Jurkat, Clone E6-1 (cell line): Measurements from ENCODE around the gene GRK5.

ENCODE experiments used
- DNase-seq: peaks from one replicate; pipeline ENCODE4 v3.0.0-alpha.2; 2011; ENCODE audit warnings: low read depth, low spot score
- H3K4me3 ChIP-seq: 2 replicates; pipeline ENCODE4 v1.5.1; 2011; ENCODE audit warnings: mild to moderate bottlenecking, low read length, control low read depth, moderate library complexity

The GRK5 gene

GRCh38 chr10:119285495-119286267 is 78.3 kb downstream of the GRK5 start:
- no peak overlapping the region for H3K4me3 ChIP-seq
- no peak for DNase-seq

- no peak for DNase-seq
These were observed 79.1 kb downstream of the GRK5 start for GRCh38 chr10:119286516-119286915.

GRCh38 chr10:119286983-119287633 is 79.7 kb downstream of the GRK5 start:
- no peak overlapping the region for H3K4me3 ChIP-seq
- DNase-seq: no peak

More at GRCh38 chr10:119286516-119286915, 79.1 kb downstream of the GRK5 start:
- no peak overlapping the region for H3K4me3 ChIP-seq

- H3K4me3 ChIP-seq: no peak overlapping the region
- no peak for DNase-seq
These were observed 81.2 kb downstream of the GRK5 start for GRCh38 chr10:119288574-119289001.

- no peak overlapping the region for H3K4me3 ChIP-seq
- DNase-seq: no peak
These were observed 82.0 kb downstream of the GRK5 start for GRCh38 chr10:119289227-119289920.

DNA sequence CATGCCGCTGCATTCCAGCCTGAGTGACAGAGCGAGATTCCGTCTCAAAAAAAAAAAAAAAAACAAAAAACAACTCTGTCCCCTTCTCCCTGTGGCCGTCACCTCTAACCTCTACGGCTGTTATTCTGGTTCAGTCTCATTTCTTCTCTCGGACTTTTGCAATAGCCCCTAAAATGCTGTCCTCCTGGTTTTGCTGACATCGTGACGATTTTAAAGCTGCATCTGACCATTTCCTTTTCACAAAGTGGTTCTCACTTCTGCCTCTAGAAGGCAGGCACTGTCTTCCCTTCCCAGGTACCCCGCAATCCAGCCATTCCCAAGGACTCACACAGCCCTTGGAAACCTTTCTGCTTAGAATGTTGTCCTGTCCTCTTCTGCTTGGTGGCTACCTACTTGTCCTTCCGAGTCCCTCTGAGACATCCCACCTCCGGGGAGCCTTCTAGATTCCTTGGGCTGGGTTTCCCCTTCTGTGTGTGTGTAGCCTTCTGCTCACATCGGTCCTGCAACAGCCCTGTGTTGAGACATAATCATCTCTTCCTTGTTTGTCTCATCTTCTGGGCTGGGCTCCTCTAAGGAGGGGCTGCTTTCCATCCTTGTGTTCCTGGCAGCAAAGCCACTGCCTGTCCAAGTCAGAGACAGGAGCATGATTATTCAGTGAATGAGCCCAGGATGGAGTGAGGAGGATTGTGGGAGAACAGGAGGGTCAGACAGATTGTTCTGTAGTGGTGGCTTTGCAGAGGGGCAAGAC is 83.1 kb downstream of the GRK5 start:
- DNase-seq: no peak

DNA sequence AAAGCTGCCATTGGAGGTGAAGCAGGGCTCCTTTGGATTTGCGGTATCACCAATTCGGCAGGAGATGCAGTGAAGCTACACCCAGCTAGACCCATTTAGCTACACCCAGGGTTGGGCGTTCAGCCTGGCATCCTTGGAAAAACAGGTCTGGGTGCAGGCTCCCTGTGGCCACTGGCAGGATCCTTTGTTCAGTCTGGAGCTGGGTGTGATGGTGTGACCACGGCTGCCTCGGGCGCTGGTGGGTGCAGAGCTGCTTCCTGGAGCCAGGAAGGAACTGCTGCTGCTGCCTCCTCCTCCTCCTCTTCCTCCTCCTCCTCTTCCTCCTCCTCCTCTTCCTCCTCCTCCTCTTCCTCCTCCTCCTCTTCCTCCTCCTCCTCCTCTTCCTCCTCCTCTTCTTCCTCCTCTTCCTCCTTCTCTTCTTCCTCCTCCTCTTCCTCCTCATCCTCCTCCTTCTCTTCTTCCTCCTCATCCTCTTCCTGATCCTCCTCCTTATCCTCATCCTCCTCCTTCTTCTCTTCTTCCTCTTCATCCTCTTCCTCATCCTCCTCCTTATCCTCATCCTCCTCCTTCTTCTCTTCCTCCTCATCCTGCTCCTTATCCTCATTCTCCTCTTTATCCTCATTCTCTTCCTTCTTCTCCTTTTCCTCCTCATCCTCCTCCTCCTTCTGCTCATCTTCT is 84.0 kb downstream of the GRK5 start:
- H3K4me3 ChIP-seq: no peak overlapping the region
- DNase-seq: no peak

More for the DNA sequence above, 83.1 kb downstream of the GRK5 start:
- H3K4me3 ChIP-seq: no peak overlapping the region

GRCh38 chr10:119292968-119293760 is 85.8 kb downstream of the GRK5 start:
- no peak overlapping the region for H3K4me3 ChIP-seq
- peak; percentile 87 for DNase-seq

DNA sequence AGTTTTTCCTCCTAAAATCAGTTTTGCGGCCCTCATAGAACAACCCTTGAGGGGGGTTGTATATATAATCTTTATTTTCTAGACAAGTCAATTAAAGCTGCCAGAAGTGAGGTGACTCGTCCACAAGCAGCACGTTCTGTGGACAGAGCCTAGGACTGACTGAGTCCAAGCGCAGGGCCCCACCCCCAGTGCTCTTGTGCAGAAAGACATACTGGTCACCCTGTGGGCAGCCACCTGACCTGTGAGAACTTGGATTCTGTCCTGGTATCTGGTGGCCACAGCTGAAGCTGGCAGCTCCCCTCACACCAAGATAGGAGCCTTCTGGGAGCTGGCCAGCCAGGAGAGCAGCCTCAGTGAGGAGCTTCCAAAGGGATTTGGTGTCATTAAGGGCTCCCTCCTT is 89.3 kb downstream of the GRK5 start:
- H3K4me3 ChIP-seq: no peak overlapping the region
- DNase-seq: no peak

GRCh38 chr10:119297207-119297968 is 90.0 kb downstream of the GRK5 start:
- no peak overlapping the region for H3K4me3 ChIP-seq
- DNase-seq: no peak

DNA sequence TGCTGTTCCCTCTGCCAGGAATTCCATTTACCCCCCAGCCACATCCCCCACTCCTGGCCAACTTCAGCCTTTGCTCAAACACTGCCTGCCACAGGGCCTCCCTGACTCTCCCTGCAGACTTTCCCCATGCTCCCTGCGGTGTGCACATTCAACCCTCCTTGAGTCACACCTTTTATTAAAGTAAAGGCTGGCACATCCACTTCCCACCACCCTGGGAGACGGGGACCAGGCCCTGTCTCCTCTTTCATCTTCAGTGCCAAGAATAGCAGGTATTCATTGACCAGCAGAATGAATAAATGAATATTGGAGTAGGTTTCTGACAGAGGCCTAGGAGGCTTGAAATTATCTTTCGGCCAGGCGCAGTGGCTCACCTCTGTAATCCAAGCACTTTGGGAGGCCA is 91.4 kb downstream of the GRK5 start:
- no peak overlapping the region for H3K4me3 ChIP-seq
- no peak for DNase-seq

DNA sequence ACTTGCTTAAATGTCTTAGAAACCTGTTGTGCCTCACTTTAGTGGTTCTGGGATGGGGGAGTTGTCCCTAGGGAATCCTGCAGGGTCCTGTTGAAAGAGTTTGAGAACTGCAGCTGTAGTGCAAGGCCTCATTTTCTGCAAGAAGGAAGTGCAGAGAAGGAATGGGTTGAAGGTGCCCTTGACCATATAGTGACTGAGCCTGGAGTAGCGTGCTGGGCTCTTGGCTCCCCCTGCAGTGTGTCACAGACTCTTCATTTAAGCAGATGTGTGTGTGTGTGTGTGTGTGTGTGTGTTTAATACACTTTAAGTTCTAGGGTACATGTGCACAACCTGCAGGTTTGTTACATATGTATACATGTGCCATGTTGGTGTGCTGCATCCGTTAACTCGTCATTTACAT is 92.2 kb downstream of the GRK5 start:
- DNase-seq: peak; percentile 34
- H3K4me3 ChIP-seq: no peak overlapping the region

- peak overlapping the region; percentile 19 for H3K4me3 ChIP-seq
- DNase-seq: peak; percentile 56
These were observed 94.0 kb downstream of the GRK5 start for GRCh38 chr10:119301397-119301796.

GRCh38 chr10:119302172-119302571 is 94.8 kb downstream of the GRK5 start:
- DNase-seq: no peak
- no peak overlapping the region for H3K4me3 ChIP-seq

DNA sequence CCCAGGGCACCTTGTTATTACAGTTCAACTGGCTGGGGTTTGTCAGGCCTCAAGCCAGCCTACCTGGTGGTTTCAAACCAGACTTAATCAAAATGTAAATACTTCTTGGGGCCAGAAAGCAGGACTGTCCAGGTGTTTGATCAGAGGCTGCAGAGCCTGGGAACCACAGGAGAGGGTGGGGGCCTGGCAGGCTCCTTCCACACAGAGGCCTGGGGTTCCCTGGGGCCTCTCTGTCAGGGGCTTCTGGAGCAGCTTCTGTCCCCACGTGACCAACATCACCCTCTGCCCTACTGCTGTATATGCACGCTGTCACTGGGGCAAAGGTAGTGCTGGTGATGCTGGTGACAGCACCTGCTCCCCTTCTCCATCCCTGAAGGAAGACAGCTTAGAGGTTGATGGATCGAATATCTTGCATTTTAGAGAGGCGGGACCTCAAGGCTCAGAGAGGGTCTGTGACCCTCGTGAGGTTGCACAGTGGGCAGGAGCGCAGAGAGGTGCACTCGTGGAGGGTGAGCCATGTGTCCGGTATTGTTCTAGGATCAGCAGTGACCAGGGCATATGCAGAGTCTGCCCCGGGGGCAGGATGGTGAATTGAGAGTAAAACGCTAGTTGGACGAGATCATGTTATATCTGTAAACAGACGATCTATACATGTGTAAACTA is 95.4 kb downstream of the GRK5 start:
- DNase-seq: no peak
- H3K4me3 ChIP-seq: no peak overlapping the region

- no peak overlapping the region for H3K4me3 ChIP-seq
- DNase-seq: no peak
These were observed 96.5 kb downstream of the GRK5 start for GRCh38 chr10:119303886-119304285.

DNA sequence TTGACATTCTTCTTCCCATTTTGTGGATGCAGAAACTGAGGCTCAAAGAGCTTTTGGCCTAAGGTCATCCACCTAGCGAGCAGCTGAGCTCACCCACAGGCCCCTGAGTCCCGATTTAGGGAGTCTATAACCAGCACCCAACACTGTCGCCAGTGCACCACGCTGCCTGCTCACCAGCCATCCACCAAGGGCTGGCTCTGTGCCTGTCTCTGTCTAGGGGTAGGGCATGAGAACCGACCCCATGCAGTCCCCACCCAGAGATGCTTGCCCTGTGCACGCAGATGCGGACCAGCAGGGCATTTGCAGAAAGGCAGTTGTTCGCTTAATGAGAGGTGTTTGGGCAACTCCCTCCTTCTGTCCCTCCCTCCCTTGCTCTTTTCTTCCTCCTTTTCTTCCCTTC is 97.2 kb downstream of the GRK5 start:
- no peak for DNase-seq
- no peak overlapping the region for H3K4me3 ChIP-seq
